NOMO-1 treated with dmso at 0.1 percent for 144 hours (cell line): ENCODE measurements around the gene PLXNC1.

Experiments
- DNase-seq: peaks from one replicate; lab custom pipeline; 2025; ENCODE audit not compliant: unreplicated experiment; lab: John Stamatoyannopoulos, UW

Gene PLXNC1

DNA sequence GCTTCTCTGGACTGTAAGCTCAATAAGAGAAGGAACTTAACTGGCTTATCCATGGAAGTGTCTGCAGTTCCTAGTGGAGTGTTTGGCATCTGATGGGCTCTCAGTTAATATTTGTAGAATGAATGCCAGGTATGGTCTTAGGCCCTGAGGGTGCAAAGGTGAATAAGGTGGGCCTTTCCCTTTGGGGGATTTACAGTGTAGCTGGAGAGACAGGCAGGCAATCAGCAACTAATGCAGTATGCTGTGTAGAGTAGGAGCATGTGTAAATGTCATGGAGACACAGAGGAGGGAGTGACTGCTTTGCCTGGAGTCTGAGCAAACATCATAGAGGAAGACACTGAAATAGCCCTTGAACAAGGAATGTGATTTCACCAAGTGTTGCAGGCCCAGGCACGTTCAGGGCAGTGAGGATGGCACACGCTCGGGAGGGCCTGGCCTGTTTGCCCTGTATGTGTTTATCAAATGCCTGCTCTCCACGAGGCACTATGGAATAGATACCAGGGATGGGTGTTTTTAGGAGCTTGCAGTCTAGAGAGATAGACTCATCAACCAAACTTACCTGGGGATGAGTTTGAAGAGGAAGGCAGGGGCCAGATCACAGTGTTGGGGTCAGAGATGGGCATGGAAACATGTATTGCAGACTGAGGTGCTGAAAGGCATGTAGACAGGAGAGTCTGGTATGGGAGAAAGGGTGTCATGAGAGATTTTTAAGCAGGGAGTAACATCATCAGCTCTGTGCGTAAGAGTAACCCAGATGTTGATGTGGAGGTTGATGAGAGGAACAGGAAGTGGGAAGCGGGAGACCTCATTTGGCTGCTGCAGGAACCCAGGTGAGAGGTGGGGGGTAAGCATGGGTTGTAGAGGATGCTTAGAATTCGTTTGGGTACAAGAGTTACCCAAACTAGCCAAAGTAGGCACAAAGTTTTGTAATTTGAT lies 54.1 kb downstream of the PLXNC1 start:
- DNase-seq: no peak

DNA sequence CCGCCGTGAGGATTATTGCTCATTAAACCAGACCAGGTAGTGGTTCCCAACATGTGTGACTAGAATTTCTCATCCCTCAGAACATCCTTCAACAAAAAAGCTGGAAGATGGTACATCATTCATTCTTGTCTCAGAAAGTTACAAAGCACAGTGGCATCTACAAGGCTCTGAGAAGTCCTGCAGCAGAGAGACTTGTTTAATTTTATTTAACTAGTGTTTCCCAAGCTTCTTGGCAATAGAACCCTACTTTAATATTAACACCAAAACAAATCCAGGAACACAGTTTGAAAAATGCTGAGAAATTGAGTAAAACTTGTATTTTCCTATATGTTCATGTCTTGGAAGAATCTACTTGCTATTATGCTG lies 54.8 kb downstream of the PLXNC1 start:
- no peak for DNase-seq

DNA sequence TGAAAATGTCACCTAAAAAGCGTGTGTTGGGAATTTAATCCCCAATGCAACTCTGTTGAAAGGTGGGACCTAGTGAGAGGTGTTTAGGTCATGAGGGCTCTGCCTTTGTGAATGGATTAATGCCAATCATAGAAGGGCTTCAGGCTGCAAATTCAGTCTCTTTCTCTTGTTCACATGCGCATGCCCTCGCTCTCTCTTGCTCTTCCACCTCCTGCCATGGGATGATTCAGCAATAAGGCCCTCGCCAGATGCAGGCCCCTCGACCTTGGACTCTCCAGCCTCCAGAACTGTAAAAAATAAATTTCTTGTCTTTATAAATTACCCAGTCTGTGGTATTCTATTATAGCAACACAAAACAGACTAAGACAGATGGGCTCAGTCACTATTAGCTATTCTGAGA lies 55.4 kb downstream of the PLXNC1 start:
- no peak for DNase-seq

DNA sequence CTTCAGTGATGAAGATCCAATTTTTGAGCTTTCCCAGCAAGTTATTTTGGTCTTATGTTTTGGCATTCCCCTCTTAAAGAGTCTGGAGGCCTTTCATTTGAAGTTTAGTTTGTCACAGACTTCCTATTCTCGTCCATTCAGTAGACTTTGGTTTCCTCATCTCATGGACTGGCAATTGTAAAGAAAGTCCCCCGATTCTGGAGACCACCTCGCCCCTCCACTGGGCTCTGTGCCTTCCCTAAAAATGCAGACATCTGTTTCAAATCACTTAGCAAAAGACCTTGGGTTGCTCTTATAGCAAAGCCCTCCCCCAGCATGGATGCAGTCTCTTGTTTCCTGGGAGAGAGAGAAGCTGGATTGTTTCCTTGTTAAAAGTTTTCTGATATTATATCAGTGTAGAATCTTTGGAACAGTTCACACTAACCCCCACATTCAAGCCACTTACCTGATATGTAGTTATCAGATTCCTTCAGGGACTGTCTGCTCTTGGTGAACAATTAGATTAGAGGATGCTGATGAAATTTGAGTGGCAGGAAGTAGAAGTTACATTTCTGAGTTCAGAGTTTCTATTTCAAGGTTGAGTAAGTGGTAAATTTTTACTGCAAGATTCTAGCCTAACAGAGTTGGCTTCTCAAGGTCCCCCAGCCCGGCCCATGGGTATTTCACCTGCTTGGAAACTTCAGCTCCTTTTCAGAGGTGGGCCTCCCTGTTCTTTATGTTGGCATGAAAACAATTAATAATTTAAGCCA lies 56.3 kb downstream of the PLXNC1 start:
- peak; percentile 28 for DNase-seq

DNA sequence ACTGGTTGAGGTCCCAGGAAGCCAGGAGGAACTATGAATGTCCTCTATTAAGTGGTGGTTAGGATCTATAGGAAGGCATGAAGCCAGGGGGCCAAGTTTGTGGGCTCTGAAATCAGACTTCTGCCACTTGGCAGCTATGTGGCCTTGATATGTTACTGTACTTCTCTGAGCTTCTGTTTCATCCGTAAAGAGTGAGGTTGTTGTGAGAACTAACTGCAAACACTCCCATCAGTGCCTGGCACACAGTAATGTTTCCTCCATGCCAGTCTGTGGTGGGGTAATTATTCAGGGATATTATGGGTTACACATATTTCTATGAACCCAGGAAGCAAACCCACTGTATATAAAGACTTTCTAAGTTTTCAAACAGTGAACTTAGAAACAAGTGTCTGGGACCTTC lies 57.4 kb downstream of the PLXNC1 start:
- no peak for DNase-seq

DNA sequence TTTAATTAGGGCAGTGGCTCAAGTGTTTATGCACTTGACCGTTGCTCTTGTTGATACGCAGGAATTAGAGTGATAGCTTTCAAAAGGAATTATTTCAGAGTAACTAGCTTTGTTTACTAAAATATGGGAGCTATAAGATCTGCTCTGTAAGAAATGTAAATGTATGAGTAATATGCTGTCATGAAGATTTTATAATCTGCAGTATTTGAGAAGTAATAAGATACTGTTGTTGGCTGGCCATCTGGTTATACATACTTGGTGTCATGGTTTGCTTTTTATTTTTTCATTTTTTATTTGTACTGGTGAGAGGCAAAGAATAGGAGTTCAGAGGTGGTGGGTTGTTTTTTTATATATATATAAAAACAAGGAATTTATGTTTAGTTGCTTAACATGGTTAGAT lies 58.5 kb downstream of the PLXNC1 start:
- DNase-seq: no peak

DNA sequence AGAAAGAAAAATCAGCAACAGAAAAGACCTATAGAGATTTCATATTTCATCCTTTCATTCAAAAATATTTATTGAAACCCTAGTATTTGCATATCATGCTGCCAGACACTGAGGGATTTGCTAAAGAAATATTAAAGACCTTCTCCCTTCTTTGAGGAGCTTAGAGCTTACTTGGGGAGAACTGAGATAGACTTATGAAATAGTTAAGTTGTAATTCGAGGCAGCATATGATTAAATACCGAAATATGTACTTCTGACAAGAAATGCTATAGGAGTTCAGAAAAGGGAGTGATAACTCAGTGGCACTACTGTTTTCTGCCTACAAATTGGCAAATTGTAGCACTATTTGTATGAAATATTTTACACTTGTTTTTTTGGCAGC lies 59.1 kb downstream of the PLXNC1 start:
- no peak for DNase-seq

DNA sequence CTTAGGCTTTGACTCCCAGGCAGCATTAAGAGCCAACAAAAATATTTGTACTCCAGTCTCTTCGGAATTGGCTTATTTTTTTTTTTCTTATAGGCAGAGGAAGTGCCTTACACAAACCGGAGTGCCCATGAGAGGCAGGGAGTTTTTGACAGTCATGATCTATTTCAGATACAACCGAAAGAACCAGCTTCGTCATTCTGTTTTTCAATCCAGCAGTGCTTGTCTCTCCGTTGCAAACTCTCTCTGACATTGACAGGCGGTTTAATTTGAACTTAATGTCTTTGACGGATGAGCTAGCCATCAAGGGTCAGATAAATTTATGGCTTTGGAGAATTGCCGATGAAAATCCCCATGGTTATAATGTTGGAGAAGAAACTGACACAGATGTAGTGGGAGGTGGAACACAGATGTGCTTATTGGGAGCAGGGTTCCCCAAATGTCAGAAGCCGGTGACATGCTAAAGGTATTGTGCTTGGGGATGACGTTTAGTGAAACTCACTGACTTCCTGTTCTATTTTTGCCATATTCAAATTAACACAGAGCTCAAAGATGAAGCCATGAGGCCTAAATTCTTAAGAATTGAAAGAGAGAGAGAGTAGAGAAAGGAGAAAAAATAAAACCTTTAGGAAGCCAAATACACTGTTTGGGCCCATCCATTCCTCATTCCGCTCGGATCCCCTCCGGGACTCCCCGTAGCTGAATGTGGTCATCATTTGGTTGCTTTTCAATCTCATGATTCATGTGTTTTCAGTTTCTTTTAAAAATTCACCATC lies 59.7 kb downstream of the PLXNC1 start:
- DNase-seq: peak; percentile 23

DNA sequence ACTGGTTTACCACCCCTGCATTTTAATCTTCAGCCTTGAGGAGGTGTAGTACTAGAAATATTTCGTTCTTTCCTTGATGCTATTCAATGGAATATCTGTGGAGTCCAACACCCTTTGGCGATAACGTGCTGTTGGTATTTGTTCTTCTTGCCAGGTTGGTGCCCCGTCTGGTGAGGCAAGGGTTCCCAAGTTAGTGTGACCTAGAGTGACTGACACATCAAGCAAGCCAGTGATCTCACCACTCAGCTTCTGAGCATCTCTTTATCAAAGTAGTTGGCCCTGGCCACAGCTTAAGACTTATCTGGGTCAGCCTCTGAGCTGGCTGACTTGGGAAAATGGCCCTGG lies 60.2 kb downstream of the PLXNC1 start:
- no peak for DNase-seq

DNA sequence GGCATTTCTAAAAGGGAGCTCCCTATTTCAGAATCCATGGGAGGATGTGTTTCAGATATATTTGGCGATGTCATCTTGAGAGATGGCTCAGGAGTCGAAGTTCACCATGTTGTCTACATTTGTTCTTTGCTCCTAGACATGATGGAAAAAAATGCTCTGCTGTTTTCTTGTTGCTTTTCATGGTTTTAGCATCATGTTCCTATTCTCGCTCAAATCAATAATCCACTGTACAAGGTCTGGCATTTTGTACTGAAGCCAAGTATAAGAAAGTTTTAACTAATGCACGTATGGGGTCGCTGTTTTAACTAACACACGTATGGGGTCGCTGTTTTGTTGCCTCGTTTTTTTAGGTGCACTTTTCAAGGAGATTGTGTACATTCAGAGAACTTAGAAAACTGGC lies 60.9 kb downstream of the PLXNC1 start:
- no peak for DNase-seq

DNA sequence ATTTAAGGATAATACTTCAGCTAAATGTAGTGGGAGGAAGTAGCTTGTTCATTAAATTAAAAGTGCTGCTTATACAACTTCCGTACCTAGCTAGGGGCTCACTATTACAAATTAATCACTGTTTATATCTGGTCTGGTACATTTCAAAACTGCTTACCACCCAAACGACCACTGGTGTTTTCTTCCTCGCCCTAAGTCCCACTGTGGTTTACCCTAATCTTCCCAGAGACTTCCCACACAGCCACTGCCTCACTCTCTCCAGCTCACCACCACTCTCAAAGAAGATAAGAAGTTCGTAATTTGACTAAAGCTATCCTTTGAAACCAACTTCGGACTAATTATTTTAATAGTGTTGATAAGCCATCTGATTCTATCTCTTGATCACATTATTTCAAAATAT lies 62.6 kb downstream of the PLXNC1 start:
- no peak for DNase-seq

DNA sequence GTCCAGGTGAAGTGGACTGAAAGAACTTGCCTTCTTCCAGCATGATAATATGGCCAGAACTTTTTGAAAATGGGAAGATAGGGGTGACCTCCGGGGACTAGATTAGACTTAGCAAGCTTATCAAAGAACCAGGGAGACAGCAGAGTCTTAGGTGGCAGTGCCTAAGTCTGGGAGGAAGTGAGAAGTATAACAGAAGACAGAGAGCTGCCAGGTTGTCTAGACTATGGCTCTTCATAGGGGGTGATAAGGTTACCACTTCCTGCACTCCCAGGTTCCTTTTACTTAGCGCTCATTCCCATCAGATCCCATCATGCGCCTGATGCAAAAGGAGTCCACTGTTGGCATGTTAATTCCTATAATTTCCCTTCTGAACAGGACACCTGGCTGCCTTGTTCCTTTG lies 69.9 kb downstream of the PLXNC1 start:
- DNase-seq: no peak

DNA sequence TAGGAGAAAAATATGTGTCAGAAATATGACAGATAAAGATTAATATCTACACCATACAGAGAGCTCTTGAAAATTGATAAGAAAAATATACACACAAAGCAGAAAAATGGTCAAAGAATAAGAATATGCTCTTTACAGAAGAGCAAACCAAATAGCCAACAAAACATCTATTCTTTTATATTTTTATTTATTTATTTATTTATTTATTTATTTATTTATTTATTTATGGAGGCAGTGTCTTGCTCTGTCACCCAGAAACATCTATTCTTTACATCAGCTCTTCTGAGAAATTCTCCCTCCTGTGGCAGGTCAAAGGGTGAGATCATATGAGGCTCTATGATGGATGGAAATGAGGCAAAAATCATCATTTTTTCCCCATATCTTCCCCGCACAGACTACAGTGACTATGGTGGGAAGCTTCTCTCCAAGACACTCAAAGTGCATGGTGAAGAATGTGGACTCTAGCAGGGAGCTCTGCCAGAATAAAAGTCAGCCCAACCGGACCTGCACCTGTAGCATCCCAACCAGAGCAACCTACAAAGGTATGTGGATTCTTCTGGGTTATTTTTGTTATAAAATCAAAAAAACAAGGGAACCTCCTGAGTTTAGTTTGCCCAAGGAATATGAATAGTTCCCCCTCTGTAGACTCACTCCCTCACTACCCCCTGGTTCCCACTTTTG lies 71.4 kb downstream of the PLXNC1 start:
- no peak for DNase-seq

DNA sequence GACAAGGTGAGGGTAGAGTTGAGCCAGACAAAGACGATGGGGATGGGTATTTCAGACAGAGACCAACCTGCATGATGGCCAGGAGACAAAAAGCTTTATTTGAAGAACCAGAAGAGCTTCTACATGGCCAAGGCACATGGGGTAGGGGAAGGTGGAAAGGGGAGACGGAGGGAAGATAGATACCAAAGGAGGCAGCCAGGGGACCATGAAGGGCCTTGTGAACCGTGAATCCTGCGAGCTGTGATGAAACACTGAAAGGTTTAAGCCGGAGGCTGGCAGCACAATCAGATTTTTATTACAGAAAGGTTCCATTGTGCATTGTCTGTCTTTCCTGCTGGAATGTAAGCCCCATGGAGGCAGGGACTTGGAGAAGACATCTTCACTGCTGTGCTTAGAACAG lies 72.4 kb downstream of the PLXNC1 start:
- DNase-seq: no peak

DNA sequence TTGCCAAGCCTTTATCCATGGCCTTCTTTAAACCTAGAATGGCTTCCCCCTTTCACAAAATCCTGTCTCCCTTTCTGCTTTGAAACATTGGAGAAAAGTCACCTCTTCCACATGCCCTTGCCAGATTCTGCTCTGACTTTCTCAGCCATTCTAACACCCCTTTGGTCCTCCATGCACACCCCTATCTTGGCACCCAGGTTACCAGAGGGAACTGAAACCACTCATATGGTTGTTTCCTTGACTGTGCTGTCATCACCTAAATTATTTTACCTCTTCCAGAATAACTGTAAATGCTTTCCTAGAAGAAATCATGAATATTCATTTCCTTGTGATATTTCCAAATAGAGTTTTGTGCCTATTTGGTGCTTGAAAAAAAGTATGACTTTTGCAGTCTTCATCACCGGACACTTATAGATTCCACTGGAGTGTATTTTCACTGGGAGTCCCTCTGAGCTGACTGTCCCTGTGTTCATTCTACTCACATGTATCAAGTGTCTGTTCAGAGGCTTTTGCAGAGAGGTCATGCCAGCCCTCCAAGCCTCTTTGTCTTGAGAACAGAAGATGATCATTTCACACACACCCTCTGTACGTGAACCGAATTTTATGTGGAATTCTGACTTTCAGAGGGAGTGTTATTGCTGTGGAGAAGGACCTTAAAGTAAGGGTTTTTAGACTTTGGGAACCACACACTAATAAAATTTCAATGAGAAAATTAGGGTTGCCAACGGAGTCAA lies 74.1 kb downstream of the PLXNC1 start:
- DNase-seq: no peak

DNA sequence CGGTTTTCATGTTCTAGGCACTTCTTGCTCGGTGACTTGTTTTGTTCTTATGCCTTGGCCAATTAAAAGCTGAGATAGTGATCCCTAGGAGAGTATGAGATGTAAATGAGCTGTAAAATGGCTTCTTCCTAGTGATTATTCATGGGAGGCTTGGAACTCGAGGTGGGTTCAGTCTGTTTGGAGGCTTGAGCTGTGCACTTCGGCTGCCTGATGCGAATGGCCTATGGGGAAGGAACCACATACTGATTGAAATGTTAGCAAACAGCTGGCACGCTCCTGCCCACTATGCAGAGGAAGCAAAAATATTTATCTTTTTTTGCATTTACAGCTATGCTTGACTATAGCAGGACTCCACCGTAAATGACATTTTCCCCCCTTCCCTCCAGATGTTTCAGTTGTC lies 75.5 kb downstream of the PLXNC1 start:
- no peak for DNase-seq

DNA sequence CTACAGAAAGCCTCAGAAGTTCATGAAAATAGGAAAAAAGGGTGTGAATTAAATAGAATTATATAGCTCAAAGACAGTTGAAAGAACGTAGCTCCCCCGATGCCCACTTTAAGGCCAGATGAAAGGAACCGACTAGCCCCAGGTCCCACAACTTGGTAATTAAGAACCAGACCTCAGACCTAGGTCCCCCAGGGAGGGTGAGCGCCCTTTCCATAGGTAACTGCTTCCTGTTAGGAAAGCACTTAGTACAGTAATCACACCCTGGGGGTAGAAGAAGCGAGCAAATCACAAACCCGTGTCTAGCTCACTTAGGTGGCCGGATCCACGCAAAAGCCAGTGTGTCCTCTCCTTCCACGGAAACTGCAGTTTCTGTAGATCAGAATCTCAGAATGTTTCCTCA lies 77.1 kb downstream of the PLXNC1 start:
- no peak for DNase-seq

DNA sequence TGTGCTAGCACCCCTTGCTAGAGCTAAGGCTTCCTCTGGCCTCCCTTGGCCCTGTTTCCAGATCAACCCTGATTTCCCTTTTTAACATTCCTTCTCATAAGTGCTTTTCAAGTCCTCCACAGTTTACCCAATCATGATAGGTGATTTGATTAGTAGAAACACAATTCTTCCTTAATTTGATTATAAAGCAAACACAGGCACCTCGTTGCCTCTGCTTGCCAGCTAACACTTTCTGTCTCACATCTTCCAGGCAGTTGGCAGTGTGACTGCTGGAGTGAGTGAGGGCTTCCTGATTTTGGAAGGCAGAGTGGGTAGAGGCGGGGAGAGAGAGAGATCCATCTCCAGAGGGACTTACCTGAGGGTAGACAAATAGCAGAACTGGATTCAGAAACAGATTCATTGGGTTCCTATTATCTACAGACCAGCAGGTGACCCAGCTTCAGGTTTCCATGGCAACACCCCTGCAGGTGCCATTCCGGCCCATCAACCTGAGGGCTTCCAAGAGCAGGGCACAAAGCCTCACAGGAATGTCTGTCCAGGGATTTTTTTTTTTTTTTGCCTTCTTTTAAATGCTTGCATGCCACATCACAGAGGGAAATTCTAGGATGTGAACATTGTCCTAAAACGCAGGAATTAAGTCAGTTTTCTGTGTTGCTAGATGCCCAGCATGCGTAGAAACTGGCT lies 77.7 kb downstream of the PLXNC1 start:
- no peak for DNase-seq

DNA sequence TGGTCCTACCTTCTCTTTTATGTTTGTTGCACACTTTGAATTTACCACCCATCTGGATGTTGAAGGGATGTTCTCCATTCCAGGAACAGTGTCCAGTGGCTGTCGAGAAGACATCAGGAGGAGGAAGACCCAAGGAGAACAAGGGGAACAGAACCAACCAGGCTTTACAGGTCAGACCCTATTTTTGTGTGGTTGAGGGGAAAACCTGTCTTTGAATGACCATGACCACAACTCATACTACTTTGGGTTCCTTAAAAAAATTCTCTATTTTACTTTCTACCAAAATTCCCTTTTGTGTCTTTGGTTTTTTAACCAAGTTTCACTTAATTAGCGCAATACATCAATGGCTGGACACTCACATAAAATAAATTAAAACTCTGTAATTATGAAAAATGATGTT lies 78.7 kb downstream of the PLXNC1 start:
- no peak for DNase-seq

DNA sequence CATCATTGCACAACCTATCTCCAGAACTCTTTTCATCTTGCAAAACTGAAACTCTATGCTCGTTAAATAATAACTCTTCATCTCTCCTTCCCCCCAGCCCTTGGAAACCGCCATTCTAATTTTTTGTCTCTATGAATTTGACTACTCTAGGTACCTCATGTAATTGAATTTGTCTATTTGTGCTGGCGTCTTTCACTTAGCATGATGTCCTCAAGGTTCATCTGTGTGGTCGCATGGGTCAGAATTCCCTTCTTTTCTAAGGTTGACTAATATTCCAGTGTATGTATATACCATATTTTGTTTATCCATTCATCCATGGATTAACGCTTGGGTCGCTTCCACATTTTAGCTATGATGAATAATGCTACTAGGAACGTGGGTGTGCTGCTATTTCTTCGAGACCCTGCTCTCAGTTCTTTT lies 80.1 kb downstream of the PLXNC1 start:
- no peak for DNase-seq
